GM23338 (cell line): ENCODE results near the gene MTHFD2. TPM values are rescaled to one million over a fixed set of nuclear protein-coding genes. Genes with fewer than 3 reads are reported as not detected.

ENCODE experiments used
- ATAC-seq: fragments of 200-7000 bp; cut with Tn5 transposase; 3 replicates; pipeline ENCODE4 v1.9.1; 2020
- DNase-seq: peaks from one replicate; pipeline ENCODE4 v3.0.0-alpha.2; 2015; ENCODE audit warnings: low spot score
- H2AFZ ChIP-seq: fragments of 200-600 bp; sonication (generic); 2 replicates; pipeline ENCODE4 v1.8.0; 2016; ENCODE audit warnings: antibody characterized with exemption, mild to moderate bottlenecking, moderate library complexity
- H3F3A ChIP-seq: fragments of 200-600 bp; sonication (generic); replicated peaks from 2 replicates; pipeline ENCODE4 v1.8.0; 2017; ENCODE audit warnings: antibody characterized with exemption, mixed run types, low read depth
- H3K27ac ChIP-seq: fragments of 200-600 bp; sonication (generic); 2 replicates; pipeline ENCODE4 v1.6.1; 2016; ENCODE audit warnings: low read depth
- H3K27me3 ChIP-seq: fragments of 200-600 bp; sonication (generic); 2 replicates; pipeline ENCODE4 v1.8.0; 2016; ENCODE audit warnings: mild to moderate bottlenecking, mixed run types, moderate library complexity; ENCODE audit not compliant: insufficient read depth
- H3K36me3 ChIP-seq: fragments of 200-600 bp; sonication (generic); 2 replicates; pipeline ENCODE4 v1.8.0; 2016; ENCODE audit warnings: mild to moderate bottlenecking; ENCODE audit not compliant: insufficient read depth
- H3K4me1 ChIP-seq: fragments of 200-600 bp; sonication (generic); 2 replicates; pipeline ENCODE4 v1.8.0; 2016; ENCODE audit warnings: mild to moderate bottlenecking, moderate library complexity; ENCODE audit not compliant: insufficient read depth
- H3K4me2 ChIP-seq: fragments of 200-600 bp; sonication (generic); 2 replicates; pipeline ENCODE4 v1.7.1; 2017; ENCODE audit warnings: mixed run types
- H3K4me3 ChIP-seq: fragments of 200-600 bp; sonication (generic); 2 replicates; pipeline ENCODE4 v1.6.1; 2016; ENCODE audit warnings: mixed run types
- H3K79me2 ChIP-seq: fragments of 200-600 bp; sonication (generic); replicated peaks from 2 replicates; pipeline ENCODE4 v1.8.0; 2017; ENCODE audit warnings: mild to moderate bottlenecking; ENCODE audit not compliant: insufficient read depth
- H3K9me2 ChIP-seq: fragments of 200-600 bp; sonication (generic); 2 replicates; pipeline ENCODE4 v1.8.0; 2017; ENCODE audit not compliant: insufficient read depth
- H4K20me1 ChIP-seq: fragments of 200-600 bp; sonication (generic); replicated peaks from 2 replicates; pipeline ENCODE4 v1.8.0; 2017; ENCODE audit warnings: mild to moderate bottlenecking; ENCODE audit not compliant: insufficient read depth
- H3K27ac Mint-ChIP-seq: 2 replicates; pipeline ENCODE4 v1.8.0; 2020; ENCODE audit warnings: inconsistent platforms, mild to moderate bottlenecking, moderate library complexity, mixed read lengths
- H3K27me3 Mint-ChIP-seq: 3 replicates; pipeline ENCODE4 v1.8.0; 2022; ENCODE audit warnings: low read depth, mild to moderate bottlenecking, moderate library complexity, mixed read lengths, inconsistent platforms; ENCODE audit not compliant: insufficient read depth, poor library complexity
- H3K36me3 Mint-ChIP-seq: 3 replicates; pipeline ENCODE4 v1.8.0; 2021; ENCODE audit warnings: low read depth, mild to moderate bottlenecking, inconsistent platforms, moderate library complexity, mixed read lengths
- H3K4me1 Mint-ChIP-seq: 3 replicates; pipeline ENCODE4 v1.8.0; 2020; ENCODE audit warnings: mild to moderate bottlenecking, inconsistent platforms, mixed read lengths
- H3K4me3 Mint-ChIP-seq: 3 replicates; pipeline ENCODE4 v1.8.0; 2021; ENCODE audit warnings: moderate library complexity, mild to moderate bottlenecking, inconsistent platforms, mixed read lengths
- H3K9me3 Mint-ChIP-seq: 3 replicates; pipeline ENCODE4 v1.8.0; 2020; ENCODE audit warnings: moderate library complexity, mild to moderate bottlenecking, inconsistent platforms, mixed read lengths
- CREB1 ChIP-seq: fragments of 250-450 bp; sonication (Bioruptor Pico); IDR thresholded peaks from 2 replicates; pipeline ENCODE4 v1.5.0; 2020; ENCODE audit warnings: low read depth, mild to moderate bottlenecking, moderate library complexity
- CTCF ChIP-seq, 2 experiments: fragments of 200-600 bp in 1 of 2; sonication (generic) in 1 of 2; conservative IDR thresholded peaks; 2 replicates each; pipeline versions ENCODE4 v1.5.1 to v1.6.1; 2016 to 2017; ENCODE audit warnings: antibody characterized with exemption in 2 of 2, low read depth in 2 of 2, mild to moderate bottlenecking in 2 of 2, moderate library complexity in 1 of 2
- EZH2 ChIP-seq: fragments of 200-600 bp; sonication (generic); IDR thresholded peaks from one replicate; pipeline ENCODE4 v1.8.0; 2017; ENCODE audit warnings: antibody characterized with exemption, mild to moderate bottlenecking, low read depth; ENCODE audit not compliant: unreplicated experiment
- EZH2phosphoT487 ChIP-seq: fragments of 200-600 bp; sonication (generic); IDR thresholded peaks from one replicate; pipeline ENCODE4 v1.8.1; 2018; ENCODE audit warnings: antibody characterized with exemption; ENCODE audit not compliant: unreplicated experiment
- NANOG ChIP-seq: IDR thresholded peaks from 2 replicates; pipeline ENCODE4 v1.6.1; 2016; ENCODE audit warnings: antibody characterized with exemption, borderline replicate concordance
- POLR2AphosphoS5 ChIP-seq: IDR thresholded peaks from 2 replicates; pipeline ENCODE4 v1.6.1; 2016; ENCODE audit warnings: antibody characterized with exemption, low read depth
- STAT1 ChIP-seq: IDR thresholded peaks from one replicate; pipeline ENCODE4 v1.6.1; 2016; ENCODE audit warnings: antibody characterized with exemption; ENCODE audit not compliant: unreplicated experiment
- ZNF331 ChIP-seq: fragments of 250-450 bp; sonication (Bioruptor Pico); IDR thresholded peaks from 2 replicates; pipeline ENCODE4 v1.5.0; 2020; ENCODE audit warnings: low read depth, mild to moderate bottlenecking, moderate library complexity
- ZNF462 ChIP-seq: fragments of 250-450 bp; sonication (Bioruptor Pico); IDR thresholded peaks from 2 replicates; pipeline ENCODE4 v1.5.0; 2020; ENCODE audit warnings: mild to moderate bottlenecking, moderate library complexity
- polyA plus RNA-seq: library from polyadenylated mRNA; unstranded; fragments of >200 nt; fragmentation: Nextera tagmentation; extraction: Ambion mirVana; gene quantifications from 2 replicates; pipeline ENCODE4 v1.2.1, GENCODE V29; 2016
- total RNA-seq: library from RNA; depleted of rRNA; stranded (reverse); fragments of >200 nt; shearing (Covaris generic); gene quantifications from 2 replicates; pipeline ENCODE4 v1.2.3, GENCODE V29; 2014

The MTHFD2 gene
- total and polyA plus RNA-seq, 2 experiments from 2014 or later: 279 to 281 TPM

- TF ChIP-seq ZNF462 (CRISPR knock-in tag): no peak
- TF ChIP-seq ZNF331: no peak
- no peak for TF ChIP-seq EZH2phosphoT487
- no peak for TF ChIP-seq EZH2
- no peak for TF ChIP-seq NANOG
- no peak for TF ChIP-seq STAT1
Measured at GRCh38 chr2:74191596-74192380, 6.6 kb upstream of the MTHFD2 start (continued).

- Histone ChIP-seq H3K79me2 (peaks cover 13% of the 10 kb centered on the region), H3K27me3 (no peaks in the 10 kb centered on the region), H3K27ac (no peak overlapping the region), H3F3A (no peaks in the 10 kb centered on the region), H3K9me2 (no peaks in the 10 kb centered on the region), H3K4me1 (peaks cover 9% of the 10 kb centered on the region), H3K4me3 (no peak overlapping the region), H3K36me3 (no peaks in the 10 kb centered on the region), H4K20me1 (peaks cover 7% of the 10 kb centered on the region), H3K4me2 (no peak overlapping the region), H2AFZ (no peak overlapping the region; the same call in 1 of the 2 replicates)
- DNase-seq: no peak
- H3K4me3 Mint-ChIP-seq: no peak overlapping the region
- peaks cover 12% of the 10 kb centered on the region for H3K36me3 Mint-ChIP-seq
- peaks cover 8% of the 10 kb centered on the region; the same call in 2 of the 3 replicates for H3K9me3 Mint-ChIP-seq
- H3K27me3 Mint-ChIP-seq: peaks cover 18% of the 10 kb centered on the region
- ATAC-seq: no peak
- H3K27ac Mint-ChIP-seq: no peak overlapping the region
- H3K4me1 Mint-ChIP-seq: peaks cover 12% of the 10 kb centered on the region
- TF ChIP-seq EZH2phosphoT487 (no peak), EZH2 (no peak), POLR2AphosphoS5 (no peak), CTCF (conservative IDR thresholded peaks at IDR 0.05; ENCODE audit: low read depth in 2 of 2) (no peak), CREB1 (no peak)
Measured at GRCh38 chr2:74194799-74195198, 3.6 kb upstream of the MTHFD2 start.
